PFSK-1 (cell line): Measurements from ENCODE around the gene TMEM184A.

ENCODE experiments used
- FOXP2 ChIP-seq: optimal IDR thresholded peaks from 2 replicates; pipeline ENCODE3; 2011; ENCODE audit warnings: borderline replicate concordance, control low read depth, inconsistent platforms; ENCODE audit not compliant: insufficient read depth; ENCODE audit errors: extremely low read length, extremely low read depth
- POLR2AphosphoS5 ChIP-seq: IDR thresholded peaks from 2 replicates; pipeline ENCODE4 v1.6.1; 2012; ENCODE audit warnings: low read depth, mild to moderate bottlenecking, control low read depth, low read length, moderate library complexity
- SIN3A ChIP-seq: IDR thresholded peaks from 2 replicates; pipeline ENCODE4 v1.6.1; 2012; ENCODE audit warnings: mild to moderate bottlenecking, low read length, moderate library complexity, borderline replicate concordance; ENCODE audit not compliant: insufficient read depth
- TAF1 ChIP-seq: IDR thresholded peaks from 2 replicates; pipeline ENCODE4 v1.6.1; 2012; ENCODE audit warnings: low read length, control low read depth, borderline replicate concordance; ENCODE audit not compliant: insufficient read depth
- TF ChIP-seq, protein P1 (sequence below), 2 experiments: IDR thresholded peaks; 2 replicates each; pipeline versions ENCODE4 v1.6.1 to v1.8.0; 2011 to 2012; ENCODE audit warnings: low read depth in 2 of 2, low read length in 2 of 2, control low read depth in 1 of 2, inconsistent platforms in 1 of 2, mild to moderate bottlenecking in 1 of 2, moderate library complexity in 1 of 2; ENCODE audit not compliant: insufficient read depth in 1 of 2

TMEM184A gene

DNA sequence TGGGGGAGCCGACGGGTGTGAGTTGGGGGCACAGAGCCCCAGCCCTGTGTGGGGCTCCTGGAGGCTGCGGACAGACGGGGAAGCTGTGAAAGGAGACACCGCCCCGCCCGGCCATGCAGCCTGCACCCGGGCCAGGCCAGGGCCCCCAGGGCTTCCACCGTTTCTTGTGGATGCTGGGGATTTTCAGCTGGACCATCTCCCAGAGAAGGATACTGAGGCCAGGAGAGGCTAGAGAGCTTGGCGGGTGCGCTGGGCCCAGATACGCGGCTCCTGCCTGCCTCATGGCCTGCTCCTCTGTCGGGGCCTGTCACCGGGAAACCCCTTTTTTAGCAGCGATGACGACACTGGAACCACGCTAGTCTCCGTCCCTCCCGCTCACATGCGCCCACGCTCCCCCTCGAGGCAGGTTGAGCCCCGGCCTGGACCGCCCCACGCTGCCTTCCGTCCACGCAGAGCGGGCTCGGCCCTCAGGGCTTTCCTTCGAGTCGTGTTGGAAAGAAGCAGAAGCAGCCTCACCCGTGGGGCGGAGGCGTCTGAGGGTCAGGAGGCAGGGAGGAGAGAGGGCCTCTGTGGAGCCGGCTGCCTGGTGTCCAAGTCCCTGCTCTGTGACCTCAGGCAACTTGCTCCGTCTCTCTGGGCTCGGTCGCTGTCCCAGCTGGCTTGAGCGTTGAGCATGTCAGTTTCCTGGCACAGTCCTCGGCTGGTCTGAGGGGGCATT lies 11.7 kb downstream of the TMEM184A start:
- TF ChIP-seq SIN3A (no peak), POLR2AphosphoS5 (no peak), FOXP2 (no peak), TAF1 (no peak)
- TF ChIP-seq, protein P1, sequence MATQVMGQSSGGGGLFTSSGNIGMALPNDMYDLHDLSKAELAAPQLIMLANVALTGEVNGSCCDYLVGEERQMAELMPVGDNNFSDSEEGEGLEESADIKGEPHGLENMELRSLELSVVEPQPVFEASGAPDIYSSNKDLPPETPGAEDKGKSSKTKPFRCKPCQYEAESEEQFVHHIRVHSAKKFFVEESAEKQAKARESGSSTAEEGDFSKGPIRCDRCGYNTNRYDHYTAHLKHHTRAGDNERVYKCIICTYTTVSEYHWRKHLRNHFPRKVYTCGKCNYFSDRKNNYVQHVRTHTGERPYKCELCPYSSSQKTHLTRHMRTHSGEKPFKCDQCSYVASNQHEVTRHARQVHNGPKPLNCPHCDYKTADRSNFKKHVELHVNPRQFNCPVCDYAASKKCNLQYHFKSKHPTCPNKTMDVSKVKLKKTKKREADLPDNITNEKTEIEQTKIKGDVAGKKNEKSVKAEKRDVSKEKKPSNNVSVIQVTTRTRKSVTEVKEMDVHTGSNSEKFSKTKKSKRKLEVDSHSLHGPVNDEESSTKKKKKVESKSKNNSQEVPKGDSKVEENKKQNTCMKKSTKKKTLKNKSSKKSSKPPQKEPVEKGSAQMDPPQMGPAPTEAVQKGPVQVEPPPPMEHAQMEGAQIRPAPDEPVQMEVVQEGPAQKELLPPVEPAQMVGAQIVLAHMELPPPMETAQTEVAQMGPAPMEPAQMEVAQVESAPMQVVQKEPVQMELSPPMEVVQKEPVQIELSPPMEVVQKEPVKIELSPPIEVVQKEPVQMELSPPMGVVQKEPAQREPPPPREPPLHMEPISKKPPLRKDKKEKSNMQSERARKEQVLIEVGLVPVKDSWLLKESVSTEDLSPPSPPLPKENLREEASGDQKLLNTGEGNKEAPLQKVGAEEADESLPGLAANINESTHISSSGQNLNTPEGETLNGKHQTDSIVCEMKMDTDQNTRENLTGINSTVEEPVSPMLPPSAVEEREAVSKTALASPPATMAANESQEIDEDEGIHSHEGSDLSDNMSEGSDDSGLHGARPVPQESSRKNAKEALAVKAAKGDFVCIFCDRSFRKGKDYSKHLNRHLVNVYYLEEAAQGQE (IDR thresholded peaks at IDR 0.05; ENCODE audit: insufficient read depth in 1 of 2, low read depth in 2 of 2, low read length in 2 of 2) = no peak

DNA sequence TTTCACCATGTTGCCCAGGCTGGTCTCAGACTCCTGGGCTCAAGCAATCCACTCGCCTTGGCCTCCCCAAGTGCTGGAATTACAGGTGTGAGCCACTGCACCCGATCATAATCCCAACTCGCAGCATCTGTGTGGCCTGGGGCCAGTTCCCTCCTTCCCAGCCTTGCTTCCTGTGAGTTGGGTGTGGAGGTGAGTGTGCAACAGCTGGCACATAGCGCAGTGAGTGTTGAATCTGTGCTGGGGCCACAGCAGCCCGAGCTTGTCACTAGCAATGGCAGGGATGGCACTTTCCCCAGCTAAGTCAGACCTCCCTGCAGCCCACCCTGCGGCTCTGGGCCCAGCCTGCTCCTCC lies 12.2 kb downstream of the TMEM184A start:
- TF ChIP-seq POLR2AphosphoS5 (no peak), FOXP2 (no peak), TAF1 (no peak), SIN3A (no peak)
- TF ChIP-seq, protein P1 (IDR thresholded peaks at IDR 0.05; ENCODE audit: insufficient read depth in 1 of 2, low read depth in 2 of 2, low read length in 2 of 2) = no peak

DNA sequence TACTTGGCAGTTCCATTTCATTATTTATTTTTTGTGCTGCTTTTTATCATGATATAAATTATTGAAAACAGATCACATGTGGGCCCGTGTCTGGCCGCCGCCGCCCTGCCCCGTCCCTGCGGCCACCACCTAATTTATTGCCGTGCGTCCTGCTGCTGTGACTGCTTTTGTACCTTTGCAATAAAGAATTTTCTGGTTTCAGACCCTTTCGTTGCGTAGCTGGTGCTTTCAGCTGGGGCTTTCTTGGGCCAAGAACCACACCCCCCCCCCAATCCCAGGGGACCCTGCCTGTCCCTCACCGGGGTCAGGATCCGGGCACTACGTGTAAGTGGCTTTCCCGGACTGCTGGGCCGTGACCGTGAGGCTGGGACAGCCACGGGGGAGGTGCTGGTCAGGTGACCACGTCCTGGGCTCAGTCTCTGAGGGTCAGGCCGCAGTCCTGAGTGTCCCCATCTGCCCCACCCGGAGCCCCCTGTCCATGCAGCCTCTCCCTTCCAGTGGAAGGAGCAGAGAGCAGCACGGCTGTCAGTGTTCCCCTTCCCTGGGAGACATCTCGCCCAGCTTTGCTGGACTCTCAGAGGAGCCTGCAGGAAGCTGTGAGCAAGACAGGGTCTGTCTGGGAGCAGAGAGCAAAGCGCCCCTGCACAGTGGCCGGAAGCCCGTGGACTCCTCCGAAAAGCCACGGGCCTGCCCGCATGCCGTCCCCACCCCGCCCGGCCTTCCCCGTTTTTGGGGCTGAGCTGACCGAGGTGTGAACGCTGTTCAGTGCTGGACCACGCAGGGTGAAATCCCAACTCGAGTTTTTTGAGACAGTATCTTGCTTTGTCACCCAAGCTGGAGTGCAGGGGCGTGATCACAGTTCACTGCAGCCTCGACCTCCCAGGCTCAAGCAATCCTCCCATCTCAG lies 12.9 kb downstream of the TMEM184A start:
- no peak for TF ChIP-seq SIN3A
- no peak for TF ChIP-seq FOXP2
- TF ChIP-seq TAF1 = no peak
- no peak for TF ChIP-seq POLR2AphosphoS5
- TF ChIP-seq, protein P1 (IDR thresholded peaks at IDR 0.05; ENCODE audit: insufficient read depth in 1 of 2, low read depth in 2 of 2, low read length in 2 of 2) = no peak

DNA sequence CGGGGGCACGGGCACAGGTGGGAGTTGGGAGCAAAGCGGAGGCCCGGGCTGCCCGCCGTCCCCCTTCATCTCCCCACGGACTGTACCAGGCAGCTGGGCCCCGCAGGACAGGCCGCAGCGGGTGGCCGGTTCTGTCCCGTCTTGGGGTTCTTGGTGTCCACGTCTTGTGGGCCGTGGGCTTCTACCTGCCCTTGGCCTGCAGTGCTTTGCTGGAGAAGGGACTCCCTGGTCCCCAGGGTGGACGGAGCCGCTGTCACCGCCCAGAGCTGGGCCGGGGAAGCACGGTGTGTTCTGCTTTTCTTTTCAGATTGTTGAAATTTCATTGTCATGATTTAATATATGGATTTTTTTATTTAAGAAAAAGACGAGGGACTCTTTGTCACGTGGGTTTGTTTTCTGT lies 13.7 kb downstream of the TMEM184A start:
- no peak for TF ChIP-seq FOXP2
- no peak for TF ChIP-seq TAF1
- no peak for TF ChIP-seq SIN3A
- no peak for TF ChIP-seq POLR2AphosphoS5
- TF ChIP-seq, protein P1 (IDR thresholded peaks at IDR 0.05; ENCODE audit: insufficient read depth in 1 of 2, low read depth in 2 of 2, low read length in 2 of 2) = no peak
